Fibroblast of the aortic adventitia (primary cell): Measurements from ENCODE around the gene VPS26B. TPM values are rescaled to one million over a fixed set of nuclear protein-coding genes. Genes with fewer than 3 reads are reported as not detected.

Experiments used
- DNase-seq: peaks from one replicate; pipeline ENCODE4 v3.0.0-alpha.2; 2010; ENCODE audit warnings: low read depth
- H3K4me3 ChIP-seq: 2 replicates; pipeline ENCODE4 v1.5.1; 2011; ENCODE audit warnings: low read depth, mild to moderate bottlenecking, control low read depth, low read length, moderate library complexity
- total RNA-seq: library from RNA; depleted of rRNA; stranded (reverse); fragments of >200 nt; gene quantifications from 2 replicates; pipeline ENCODE4 v1.2.3, GENCODE V29; 2012; ENCODE audit warnings: low replicate concordance
- TF ChIP-seq, protein P1 (sequence below): IDR thresholded peaks from 2 replicates; pipeline ENCODE4 v1.5.1; 2011; ENCODE audit warnings: mild to moderate bottlenecking, low read length, control low read depth, inconsistent platforms; ENCODE audit not compliant: insufficient read depth

Gene VPS26B
- total RNA-seq, 1 donor, result 41.7 TPM

DNA sequence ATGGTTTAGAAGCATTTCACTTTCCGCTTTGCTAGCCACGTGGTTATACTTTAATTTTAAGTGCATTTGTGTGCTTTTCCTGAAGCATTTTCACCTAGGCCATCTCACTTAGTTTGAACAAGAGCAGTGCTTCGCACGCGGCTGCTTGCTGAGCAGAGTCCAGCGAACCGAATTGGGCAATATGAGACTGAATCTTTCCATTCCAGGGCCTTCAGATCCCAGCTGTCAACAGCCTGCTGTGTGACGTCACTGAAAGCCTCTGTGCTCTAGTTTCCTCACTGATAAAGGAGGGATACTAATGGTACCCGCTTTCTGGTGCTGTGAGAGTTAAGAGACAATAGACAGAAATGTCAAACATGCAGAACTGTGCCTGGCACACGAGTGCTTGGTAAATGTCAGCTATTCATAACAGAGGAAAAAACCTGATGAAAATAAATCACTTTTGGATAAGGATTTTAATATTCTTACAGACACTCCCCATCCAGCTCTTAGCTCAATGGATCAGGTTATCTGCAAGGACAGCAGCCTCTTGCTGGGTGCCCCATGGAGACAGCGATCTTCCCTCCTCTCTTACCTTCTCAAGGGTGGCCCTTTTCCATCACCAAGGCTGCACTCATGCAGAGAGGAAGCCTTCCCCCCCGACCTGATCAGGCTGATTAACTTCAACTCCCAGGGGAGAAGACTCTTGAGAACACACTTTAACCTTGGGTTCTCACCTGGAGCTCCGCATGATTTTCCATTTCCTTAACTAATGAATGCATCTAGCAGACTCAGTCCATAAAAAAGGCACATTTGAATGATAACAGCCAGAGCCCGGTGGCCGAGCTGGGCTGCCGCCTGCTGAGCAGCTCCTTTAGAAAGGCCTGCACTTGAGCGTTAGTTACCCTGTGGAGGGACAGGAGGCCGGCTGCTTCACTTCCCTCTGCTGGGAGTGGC lies 48.2 kb downstream of the VPS26B start:
- TF ChIP-seq, protein P1, sequence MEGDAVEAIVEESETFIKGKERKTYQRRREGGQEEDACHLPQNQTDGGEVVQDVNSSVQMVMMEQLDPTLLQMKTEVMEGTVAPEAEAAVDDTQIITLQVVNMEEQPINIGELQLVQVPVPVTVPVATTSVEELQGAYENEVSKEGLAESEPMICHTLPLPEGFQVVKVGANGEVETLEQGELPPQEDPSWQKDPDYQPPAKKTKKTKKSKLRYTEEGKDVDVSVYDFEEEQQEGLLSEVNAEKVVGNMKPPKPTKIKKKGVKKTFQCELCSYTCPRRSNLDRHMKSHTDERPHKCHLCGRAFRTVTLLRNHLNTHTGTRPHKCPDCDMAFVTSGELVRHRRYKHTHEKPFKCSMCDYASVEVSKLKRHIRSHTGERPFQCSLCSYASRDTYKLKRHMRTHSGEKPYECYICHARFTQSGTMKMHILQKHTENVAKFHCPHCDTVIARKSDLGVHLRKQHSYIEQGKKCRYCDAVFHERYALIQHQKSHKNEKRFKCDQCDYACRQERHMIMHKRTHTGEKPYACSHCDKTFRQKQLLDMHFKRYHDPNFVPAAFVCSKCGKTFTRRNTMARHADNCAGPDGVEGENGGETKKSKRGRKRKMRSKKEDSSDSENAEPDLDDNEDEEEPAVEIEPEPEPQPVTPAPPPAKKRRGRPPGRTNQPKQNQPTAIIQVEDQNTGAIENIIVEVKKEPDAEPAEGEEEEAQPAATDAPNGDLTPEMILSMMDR, result no peak
- H3K4me3 ChIP-seq, result no peak overlapping the region
- peak; percentile 40 for DNase-seq

DNA sequence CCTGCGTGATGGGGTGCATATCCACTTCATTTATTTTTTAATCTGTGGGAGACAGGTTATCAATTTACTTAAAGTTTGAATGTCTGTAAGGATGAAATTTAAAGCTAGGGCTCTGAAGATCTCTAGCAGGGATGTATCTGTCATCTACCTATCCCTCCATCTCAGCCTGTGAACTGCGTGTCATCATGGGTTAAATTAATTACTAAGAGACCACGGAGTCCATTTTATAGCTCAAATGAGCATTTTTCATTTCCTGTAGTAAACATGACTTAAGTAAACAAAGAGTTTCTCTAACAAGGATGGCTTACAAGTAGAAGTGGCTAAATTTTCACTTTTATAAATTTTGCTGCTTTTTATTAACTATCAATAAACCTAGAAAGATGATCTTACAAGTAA lies 48.8 kb downstream of the VPS26B start:
- TF ChIP-seq, protein P1, result no peak
- no peak for DNase-seq
- no peak overlapping the region for H3K4me3 ChIP-seq

DNA sequence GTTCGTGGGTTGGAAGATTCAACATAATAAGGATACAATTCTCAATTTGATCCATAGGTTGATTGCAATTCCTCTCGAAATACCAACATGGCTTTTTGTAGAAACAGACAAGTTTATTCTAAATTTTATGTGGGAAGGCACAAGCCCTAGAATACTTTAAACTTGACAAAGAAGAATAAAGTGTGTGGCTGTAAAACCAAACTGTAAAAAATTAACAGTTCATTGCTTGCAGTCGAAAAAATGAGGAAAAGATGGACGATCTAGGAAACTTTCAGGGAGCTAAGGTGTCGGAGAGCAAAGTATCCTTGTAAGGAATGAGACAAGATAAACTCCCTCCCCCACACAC lies 50.7 kb downstream of the VPS26B start:
- TF ChIP-seq, protein P1, result no peak
- no peak overlapping the region for H3K4me3 ChIP-seq
- DNase-seq, result no peak

DNA sequence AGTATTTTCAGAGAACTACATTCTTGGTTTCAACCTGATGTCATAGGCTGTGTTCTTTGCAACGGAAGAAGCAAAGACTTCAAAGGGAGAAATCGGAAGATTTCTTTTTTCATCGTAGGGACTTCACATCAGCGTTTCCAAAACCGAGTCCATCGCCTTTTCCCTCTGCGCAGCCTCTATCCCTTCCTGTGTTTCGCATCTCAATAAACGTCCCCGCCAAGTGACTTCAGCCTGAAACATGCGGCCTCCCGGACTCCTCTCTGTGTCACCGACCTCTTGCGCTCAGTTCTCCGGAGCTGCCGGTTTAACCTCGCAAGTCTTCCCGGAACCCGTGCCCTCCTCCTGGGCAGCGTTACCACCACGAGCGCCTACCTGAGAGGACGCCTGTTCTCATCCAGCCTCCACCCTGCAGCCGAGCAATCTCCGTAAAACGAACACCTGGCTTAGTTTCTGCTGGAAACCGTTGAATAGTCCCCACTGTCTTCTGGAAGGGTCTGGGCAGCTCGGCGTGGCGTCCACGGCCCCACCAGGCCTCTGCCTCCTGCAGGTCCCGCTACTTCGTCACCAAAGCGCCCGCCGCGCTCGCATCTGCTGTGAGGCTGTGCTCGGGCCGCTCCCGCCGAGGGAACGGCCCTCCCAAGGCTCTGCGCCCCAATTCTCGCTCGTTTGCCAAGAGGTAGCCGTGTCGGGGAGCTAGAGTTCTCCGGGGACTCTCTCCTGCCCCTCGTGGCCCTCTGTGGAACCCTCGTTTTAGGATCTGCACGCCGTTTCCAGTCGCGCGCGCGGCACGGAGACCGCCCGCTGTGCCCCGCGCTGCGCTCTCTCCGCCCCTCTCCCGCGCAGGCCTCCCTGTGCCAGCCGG lies 51.3 kb downstream of the VPS26B start, which contains the start of gene GLB1L3:
TSS of gene GLB1L3 (plus strand) at position 846 of the 862 bp plus-strand sequence. CDS start 362 bp downstream, outside the sequence.
- peak; percentile 8 for DNase-seq
- H3K4me3 ChIP-seq, result no peak within 1 kb of the TSS
- TF ChIP-seq, protein P1, result peak; percentile 38

DNA sequence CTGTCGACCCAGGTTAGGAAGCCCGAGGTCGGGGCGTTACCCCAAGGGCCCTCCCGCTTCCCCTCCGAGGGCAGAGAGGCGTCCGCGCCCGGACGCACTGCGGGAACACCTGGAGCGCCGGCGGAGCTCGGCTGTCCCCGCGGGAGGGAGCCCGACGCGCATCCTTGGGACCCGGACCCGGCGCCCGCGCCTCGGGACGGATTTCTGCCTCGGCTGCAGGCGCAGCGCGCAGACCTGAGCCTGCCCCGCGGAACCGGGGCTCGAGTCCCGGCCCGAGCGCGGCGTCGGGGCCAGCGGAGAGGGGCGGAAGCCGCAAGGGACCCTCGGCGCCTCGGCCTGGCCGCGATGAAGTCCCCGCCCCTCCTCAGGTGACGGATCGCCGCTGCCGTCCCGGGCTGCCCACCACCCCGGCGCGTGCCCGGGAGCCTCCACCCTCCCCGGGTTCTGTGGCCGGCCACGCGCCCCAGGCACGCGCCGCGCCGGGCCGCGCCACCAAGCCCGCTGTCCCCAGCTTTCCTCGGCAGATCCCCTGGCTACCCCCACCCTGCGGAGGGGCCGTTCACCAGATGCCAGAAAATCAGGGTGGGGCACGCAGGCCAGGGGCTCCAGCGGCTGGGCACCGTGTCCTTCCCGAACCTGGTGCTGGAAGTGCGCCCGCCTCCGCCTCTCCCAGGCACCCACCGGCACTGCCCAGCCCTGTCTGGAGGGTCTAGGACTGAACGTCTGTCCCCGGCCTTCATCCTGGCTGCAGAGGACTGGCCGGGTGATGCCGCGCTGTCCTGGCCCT lies 52.1 kb downstream of the VPS26B start:
- TF ChIP-seq, protein P1, result no peak
- H3K4me3 ChIP-seq, result no peak overlapping the region
- DNase-seq, result no peak
